GM23248 (cell line): ENCODE measurements around the gene C6orf141.

Experiments
- EZH2 ChIP-seq: fragments of 200-600 bp; sonication (generic); IDR thresholded peaks from 2 replicates; pipeline ENCODE4 v1.6.1; 2018; ENCODE audit warnings: antibody characterized with exemption, mild to moderate bottlenecking; ENCODE audit not compliant: insufficient read depth, poor library complexity, severe bottlenecking
- EZH2phosphoT487 ChIP-seq: fragments of 200-600 bp; sonication (generic); IDR thresholded peaks from 2 replicates; pipeline ENCODE4 v1.6.1; 2018; ENCODE audit warnings: antibody characterized with exemption, moderate library complexity, mild to moderate bottlenecking, low read depth; ENCODE audit not compliant: insufficient read depth

DNA sequence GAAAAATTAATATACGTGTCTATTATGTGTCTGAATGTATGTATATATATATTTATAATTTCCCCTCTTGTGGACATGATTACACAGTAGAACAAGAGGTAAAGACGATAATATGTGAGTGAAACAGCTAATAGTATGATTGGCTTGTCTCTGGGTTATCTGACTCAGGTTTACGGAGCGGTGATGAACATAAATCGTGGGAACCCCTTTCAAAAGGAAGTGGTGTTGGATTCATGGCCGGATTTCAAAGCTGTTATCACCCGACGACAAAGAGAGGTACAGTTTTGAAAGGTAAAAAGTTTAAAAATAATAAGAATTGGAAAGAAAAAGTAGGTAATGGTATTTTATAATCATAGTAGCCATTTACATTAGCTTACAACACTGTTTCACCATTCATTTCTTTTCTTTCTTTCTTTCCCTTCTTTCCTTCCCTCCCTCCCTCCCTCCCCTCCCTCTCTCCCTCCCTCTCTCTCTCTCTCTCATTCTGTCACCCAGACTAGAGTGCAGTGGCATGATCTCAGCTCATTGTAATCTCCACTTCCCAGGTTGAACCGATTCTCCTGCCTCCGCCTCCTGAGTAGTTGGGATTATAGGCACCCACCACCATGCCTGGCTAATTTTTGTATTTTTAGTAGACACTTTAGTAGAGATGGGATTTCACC, 34.9 kb upstream of the C6orf141 start:
- TF ChIP-seq EZH2 (no peak), EZH2phosphoT487 (no peak)
